ENCODE results near the gene AQR.
"Not testable (repeated sequence)": the region's sequence is repeated elsewhere in the genome, so short reads cannot be mapped to it uniquely, and the experiment has no call there.

AQR gene

DNA sequence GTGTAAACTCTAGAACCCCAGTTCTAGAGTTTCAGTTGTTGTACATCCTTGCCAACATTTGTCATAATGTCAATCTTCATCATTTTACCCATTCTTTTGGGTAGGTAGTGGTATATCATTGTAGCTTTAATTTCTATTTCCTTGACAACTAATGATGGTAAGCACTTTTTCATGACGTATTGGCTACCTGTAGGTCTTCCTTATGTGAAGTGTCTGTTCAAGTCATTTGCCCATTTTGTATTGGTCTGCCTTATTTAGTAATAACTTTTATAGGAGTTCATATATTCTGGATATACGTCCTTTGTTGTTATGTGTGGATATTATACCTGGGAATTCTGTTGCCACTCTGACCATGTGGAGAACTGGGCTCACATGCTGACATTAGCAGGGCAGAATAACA, 100.4 kb downstream of the AQR start:
- no peak for DNase-seq

DNA sequence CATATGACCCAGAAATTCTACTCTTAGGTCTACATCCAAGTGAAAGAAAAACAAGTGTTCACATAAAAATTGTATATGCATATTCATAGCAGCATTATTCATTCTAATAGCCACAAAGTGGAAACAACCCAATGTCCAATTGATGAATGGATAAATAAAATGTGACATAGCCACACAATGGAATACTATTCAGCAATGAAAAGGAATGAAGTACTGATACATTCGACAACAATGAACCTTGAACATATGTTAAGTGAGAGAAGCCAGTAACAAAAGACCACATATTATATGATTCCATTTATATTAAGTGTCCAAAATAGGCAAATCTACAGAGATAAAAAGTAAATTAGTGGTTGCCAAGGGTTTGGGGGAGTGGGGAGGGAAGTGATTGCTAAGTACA, 104.0 kb downstream of the AQR start:
- no peak for DNase-seq

- DNase-seq = no peak
Observed at GRCh38 chr15:34861214-34861613, 108.3 kb downstream of the AQR start.

DNA sequence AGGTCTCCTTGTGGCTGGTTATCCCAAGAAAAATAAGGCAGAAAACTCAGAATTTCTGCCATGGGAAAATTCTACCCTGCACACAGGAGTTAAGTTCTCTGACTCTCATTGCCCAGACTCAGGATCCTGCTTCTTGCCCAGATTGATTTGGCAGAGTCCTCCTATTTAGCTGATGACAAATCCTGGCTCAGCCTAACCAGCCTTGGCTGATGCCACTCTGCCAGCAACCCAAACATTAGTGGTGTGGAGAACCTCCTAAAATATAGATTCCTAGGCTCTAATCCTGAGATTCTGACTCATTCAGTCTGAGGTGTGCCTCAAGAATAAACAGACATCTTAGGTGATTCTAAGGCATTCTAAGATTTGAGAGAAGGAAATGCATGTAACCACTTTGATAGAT, 113.6 kb downstream of the AQR start:
- no peak for DNase-seq

- DNase-seq = no peak
Observed at GRCh38 chr15:34855413-34855812, 114.1 kb downstream of the AQR start.

GRCh38 chr15:34854232-34854631, 115.3 kb downstream of the AQR start:
- DNase-seq = no peak

DNA sequence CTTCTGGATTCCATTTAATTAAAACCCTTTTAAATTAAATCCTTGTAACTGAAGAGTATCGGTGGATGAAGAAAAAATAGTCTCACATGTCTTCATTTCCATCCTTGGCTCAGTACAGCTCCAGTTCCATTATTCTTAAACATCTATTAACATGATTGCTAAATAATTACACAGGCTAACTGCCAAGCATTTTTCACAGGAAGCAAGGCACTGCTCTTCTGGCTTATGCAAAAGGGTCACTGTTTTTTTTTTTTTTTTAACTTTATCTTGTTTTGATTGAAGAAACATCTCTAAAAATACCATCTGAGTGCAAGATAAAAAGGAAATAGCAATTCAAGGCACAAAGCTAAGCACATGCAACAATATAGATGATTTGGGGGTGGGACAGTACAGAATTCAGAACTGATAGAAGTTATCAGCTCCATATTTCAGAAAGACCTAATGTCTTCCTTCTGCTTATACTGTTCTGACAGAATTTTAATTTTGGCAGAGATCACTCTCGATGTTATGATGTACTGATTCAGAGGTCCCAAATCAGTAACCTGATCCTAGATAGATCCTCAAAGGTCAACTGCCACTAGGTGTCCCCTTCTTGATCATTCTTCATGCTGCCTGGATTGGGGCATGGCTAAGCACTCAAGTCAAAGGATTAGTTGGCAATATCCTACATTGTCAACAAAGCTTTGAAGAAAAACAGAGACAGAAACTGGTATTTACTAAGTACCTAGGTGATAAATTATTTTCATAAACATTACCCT, 116.4 kb downstream of the AQR start:
- no peak for DNase-seq

DNA sequence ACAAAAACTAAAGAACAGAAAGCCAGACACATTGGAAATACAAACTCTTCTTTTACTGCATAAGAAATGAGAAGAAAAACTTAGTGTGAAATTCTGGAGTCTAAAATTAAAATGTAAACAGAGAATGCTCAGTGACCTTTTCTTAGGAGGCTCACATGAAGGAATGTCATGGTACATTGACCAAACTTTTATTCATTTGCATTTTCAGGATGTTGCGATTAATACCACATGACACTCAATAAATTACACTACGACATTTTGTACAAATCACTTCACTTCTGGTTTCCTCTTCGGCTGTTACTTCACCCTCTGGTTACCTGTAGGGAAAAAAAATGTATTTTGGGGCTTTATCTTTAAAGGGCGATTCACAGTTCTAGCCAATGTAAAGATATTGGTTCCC, 117.8 kb downstream of the AQR start:
- no peak for DNase-seq

- no peak for DNase-seq
Observed at GRCh38 chr15:34851007-34851406, 118.5 kb downstream of the AQR start.

DNA sequence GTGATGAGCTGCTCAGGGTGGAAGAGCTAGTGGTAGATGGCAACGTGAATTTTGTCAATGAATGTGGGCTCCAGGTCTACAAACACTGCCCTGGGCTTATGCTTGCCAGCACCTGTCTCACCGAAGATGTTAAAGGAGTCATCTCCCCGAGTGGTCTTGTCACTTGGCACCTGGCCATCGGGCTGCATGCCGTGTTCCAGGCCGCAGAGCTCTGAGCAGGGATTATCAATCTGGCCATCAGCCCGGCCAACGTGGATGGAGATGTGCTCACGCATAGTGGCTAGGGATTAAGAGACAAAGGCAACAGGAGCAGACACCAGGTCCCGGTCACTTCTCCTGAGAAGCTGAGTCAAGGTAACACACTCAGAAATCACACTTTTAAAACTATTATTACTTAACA, 119.4 kb downstream of the AQR start:
- DNase-seq = no peak

DNA sequence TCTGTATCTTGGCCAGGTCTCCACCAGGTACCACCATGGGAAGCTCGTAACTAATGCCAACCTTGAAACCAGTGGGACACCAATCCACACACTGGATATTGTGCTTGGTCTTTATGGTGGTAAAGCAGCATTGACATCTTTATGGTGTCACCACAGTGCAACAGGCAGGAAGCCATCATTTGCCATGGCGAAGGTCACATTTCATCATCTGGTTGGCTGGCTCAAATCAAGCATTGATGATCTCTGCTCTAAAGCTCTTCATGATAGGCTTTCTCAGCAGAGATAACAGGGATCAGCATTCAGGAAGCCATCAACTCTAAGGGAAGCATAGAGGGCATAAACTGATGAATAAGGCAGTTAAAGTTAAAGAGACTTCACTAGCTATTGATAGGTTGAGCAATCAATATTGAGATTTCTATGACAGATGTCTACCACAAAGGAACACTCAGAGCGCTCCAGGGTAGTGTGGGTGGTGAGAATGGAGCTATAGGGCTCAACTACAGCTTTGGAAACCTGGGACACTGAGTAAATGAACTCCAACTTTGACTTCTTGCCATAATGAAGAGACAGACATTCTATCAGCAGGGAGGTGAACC, 120.1 kb downstream of the AQR start:
- DNase-seq = no peak

- no peak for DNase-seq
Observed at GRCh38 chr15:34847598-34847997, 121.9 kb downstream of the AQR start.

DNA sequence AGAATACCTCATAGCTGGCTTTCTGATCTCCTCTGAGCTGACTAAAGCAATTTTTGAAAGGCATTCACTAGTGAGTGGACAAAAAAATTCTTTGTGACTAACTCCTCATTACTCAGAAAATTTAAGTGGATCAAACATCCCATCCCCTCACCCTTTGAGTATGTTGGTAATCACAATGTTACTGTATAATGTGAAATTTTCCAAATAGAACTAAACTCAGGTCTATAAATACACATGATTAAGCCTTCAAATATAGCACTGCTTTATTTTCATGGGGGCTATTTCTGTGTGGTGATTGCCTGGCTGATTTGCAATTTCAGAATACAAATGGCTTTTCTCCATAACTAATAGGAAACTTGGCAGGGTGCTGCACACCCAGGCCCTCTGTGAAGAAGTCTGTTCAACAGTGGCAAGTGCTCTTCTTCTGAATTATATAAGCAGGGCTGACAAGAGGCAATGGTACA, 128.2 kb downstream of the AQR start:
- DNase-seq = no peak

- DNase-seq = no peak
Observed at GRCh38 chr15:34838282-34838681, 131.3 kb downstream of the AQR start.

DNA sequence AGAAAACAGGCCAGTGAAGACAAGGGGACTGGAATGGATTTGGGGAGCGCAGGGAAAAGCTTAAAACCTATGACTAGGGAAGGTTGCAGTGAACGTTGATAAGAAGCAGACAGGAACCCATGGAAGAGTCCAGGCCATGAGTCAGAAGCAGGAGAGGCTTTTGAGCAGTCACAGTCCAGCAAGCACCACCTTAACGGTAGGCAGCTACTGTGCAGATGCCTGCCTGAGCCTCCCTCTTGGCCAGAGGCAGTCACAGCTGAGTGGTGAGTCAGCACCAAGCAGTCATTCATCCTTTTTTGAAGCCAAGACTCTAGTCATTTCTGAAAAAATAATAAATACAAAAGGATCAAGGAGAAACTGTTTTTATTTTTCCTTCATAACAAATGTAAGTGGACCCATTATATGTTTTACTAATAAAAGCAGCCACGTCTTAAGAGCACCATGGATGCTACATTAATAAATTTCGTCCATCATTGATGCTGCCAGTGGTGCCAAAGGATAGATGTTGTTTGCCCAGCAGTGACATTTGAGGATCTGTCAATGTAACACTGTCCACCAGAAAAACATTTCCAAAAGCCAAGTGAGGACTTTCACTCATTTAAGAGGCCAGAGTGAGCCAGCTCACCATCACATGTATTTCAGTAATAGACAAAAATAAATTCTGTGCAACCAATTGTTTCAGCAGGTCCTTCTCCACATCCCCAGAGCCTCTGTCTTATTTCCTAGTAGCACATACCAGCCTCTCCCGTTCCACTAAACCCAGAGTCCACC, 132.1 kb downstream of the AQR start:
- DNase-seq = no peak

DNA sequence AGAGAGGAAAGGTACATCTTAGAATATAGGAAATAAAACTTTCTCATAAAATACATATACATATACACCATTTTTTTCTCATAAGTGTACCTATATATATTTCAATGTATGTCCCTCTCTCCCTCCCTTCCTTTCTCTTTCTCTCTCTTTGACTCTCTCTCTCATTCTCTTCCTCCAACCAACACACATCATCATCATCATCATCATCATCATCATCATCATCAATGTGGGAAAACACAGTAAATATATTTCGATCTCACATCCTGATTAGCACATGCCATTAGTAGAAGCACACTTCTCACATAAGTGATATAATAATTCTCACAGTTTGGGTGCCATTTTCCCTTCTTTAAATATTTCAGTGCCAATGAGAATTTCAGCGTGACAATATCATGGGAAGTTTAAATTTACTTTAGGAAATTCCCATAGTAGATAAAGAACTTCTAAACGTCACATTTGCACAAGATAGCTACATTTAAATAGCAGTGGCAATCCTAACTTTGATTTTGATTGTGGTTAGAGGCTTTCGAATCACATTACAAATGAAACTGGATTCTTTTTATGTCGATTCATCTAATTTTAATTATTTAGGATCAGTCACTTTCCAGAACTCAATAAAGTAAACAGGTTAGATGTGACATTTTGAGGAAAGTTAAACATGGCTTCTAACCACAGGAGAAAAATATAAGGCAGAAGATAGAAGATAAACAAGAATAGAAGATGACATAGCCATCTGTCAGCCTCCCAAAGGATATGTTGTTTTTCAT, 141.2 kb downstream of the AQR start:
- DNase-seq = no peak

- no peak for DNase-seq
Observed at GRCh38 chr15:34821831-34822230, 147.7 kb downstream of the AQR start.

DNA sequence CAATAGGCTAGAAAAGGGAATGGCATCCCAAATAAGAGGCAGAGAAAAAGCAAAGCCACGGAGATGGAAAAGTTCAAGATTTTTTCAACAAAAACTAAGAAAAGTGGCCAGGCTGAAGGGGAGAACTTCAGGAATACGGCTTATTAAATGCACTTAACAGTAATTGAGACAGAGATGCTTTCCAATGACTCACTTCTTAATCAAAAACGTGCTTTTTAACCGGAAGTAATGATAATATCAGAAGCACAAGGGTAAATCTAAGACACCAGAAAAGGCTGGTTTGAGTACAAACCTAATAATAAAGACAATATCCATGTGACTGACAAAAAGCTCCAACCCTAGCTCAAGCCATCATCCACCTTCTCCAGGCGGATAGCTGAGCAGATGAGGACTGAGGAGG, 149.4 kb downstream of the AQR start:
- no peak for DNase-seq

DNA sequence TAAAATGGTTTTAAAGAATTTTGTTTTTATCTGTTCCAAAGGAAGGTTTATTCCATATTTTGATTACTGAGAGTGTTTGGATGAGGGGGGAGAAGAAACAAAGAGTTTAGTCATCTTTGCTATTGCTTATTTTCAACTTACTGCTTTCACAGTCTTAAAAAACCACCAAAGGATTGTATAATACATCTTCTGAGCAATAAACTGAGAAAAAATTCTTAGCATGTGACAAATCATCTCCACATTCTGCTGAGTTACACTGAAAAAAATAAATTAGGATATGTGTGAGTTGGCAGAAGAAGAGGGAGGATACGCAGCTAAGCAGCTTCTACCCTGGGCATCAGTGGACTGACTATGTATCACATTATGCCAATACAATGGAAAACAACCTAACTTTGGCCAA, 151.0 kb downstream of the AQR start:
- DNase-seq = no peak

- no peak for DNase-seq
Observed at GRCh38 chr15:34815836-34816235, 153.7 kb downstream of the AQR start.

DNA sequence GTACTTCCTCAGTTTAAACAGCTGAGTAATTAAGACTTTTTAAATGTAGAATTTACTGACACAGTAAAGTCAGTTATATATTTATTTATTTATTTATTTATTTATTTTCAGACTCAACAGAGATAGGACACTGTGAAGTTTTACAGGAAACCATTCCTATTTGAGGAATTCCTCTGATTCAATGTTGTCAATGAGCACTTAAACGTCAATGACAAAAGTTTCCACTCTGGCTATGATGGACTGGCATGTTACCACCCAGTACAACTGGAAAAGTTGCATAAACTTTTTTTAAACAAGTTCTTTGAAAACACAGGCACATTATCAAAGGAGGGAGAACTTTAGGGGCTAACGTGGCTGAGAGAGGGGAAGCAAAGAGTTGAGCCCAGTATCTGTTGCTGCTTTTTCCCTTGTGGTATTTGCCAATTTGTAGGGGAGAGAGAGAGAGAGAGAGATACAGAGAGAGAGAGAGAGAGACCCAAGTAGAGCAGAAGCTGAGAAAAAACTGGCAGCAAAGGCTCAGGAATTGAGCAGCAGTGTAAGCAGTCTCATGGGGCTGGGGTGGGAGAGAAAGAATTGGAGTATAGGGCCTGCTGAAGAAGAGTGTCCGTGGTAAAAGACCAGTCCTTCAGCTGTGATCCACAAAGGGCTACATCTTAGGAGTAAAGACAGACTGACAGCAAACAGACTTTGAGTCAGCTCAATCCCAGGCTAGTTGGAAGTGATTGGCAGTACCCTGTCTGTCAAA, 155.9 kb downstream of the AQR start:
- DNase-seq = no peak

DNA sequence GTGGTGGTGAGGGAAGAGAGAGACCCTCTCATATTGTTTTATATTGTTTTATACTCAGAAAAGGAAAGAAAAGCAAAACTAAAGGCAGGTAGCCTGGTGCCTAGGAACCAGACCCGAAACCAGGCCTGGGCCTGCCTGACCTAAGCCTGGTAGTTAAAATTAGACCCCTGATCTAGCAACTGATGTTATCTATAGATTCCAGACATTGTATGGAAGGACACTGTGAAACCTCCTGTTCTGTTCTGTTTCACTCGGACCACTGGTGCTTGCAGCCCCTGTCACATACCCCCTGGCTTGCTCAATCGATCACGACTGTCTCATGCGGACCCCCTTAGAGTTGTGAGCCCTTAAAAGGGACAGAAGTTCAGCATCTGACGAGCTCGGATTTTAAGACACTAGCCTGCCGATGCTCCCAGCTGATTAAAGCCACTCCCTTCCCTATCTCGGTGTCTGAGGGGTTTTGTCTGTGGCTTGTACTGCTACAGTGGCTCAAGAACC, 156.6 kb downstream of the AQR start:
- DNase-seq = not testable (repeated sequence)
